HG02973 (cell line): ENCODE data around the gene CHD1.

ENCODE experiments used
- ATAC-seq: cut with Tn5 transposase; IDR thresholded peaks from one replicate; pipeline ENCODE4 v1.9.1; 2021; ENCODE audit warnings: moderate library complexity; ENCODE audit not compliant: unreplicated experiment

Gene CHD1

GRCh38 chr5:98825582-98826375 is 103.0 kb downstream of the CHD1 start:
- ATAC-seq, result peak; percentile 45

DNA sequence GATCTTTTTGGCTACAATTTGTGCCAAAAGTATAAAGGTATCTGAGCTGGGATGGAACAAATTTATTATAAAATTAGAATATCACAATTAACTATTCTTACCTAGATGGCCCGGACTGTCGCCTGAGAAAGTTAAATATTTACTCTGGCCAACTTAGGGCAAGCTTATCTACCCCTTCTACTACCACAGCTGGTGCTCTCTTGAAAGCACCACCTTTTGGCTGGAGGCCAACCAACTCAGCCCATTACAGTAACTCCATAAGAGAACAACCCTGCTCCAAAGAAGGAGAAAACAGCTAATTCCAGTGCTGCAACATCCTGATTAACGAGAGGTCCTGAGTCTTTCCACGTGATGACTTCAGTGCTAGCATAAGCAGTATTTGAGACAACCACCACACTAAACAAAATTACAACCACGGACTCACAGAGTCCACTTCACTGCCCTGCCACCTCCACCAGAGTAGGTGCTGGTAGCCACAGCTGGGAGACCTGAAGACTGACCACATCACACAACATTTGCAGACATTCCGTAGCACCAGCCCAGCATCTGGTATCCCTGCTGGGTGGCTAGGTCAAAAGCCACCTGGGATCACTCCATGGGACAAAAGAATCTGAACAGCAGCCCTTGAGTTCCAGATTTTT is 112.1 kb downstream of the CHD1 start:
- ATAC-seq, result no peak

DNA sequence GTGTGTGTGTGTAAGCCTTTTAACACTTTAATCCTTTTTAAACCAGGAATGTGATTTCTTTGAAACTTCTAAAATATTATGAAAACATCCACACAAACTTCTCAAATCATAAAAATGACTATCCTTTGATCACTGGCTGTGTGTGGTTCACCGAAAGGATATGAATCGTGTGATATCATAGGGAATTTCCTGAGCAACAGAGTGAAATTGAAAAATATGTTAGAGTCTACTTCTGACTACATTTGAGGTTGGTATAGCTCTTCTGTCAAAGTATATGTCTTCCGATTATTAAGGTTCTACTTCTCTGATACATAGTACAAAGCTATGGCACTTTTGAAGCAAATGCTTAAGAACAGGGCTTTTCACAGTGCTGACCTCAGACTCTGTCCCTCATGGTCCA is 115.1 kb downstream of the CHD1 start:
- no peak for ATAC-seq

DNA sequence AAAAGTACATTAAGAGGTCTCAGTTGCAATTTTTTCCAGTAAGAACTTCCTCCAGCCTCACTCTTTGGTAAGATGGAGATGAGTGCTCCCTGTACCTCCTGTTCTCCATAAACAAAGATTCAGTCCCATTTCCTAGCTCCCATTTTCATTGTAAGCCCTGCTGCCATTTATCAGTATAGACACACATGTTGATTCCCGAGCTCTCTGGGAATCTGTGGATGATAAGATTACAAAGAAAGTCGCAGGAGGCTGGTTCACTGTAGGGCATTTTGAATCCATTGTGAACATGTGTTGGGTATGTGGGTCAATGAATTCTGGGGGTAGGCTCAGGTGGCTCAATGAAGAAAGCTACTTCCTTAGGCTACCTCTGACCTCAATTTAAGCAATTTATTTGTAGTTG is 118.6 kb downstream of the CHD1 start:
- no peak for ATAC-seq

GRCh38 chr5:98807806-98808205 is 121.0 kb downstream of the CHD1 start:
- ATAC-seq, result no peak

GRCh38 chr5:98805070-98805469 is 123.7 kb downstream of the CHD1 start:
- no peak for ATAC-seq

DNA sequence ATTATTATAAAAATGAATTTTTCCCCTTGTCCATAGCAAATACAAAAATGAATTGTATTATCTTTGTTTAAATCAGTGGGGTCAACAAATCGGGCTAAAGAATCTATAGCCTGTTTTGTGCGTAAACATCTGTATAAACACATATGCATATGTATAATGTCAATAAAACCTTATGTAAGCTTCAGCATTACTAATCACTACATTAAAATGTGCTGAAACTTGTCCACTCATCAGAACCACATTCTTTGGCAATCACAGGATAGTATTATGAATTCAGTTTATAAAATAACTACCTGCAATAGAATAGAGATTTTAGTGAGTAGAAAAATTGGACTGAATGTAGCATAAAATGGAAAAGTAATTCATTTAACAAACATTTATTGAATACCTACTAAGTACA is 124.7 kb downstream of the CHD1 start:
- no peak for ATAC-seq
